Activated CD8-positive, alpha-beta T cell treated with anti-CD3 and anti-CD28 coated beads for 36 hours (primary cell): ENCODE results near the gene PCDHGA8. TPM values are rescaled to one million over a fixed set of nuclear protein-coding genes. Genes with fewer than 3 reads are reported as not detected.

Source experiments
- ATAC-seq: fragments of 200-7000 bp; cut with Tn5 transposase; one replicate; pipeline ENCODE4 v1.10.0; 2021; ENCODE audit warnings: mild to moderate bottlenecking, moderate library complexity
- CTCF ChIA-PET: fragments of 350-600 bp; sonication (Branson Sonifier 250); formaldehyde crosslinking; loops from one replicate; lab custom pipeline; 2021; ENCODE audit warnings: antibody characterized with exemption; lab: Charles Lee
- POLR2A ChIA-PET: fragments of 350-600 bp; sonication (Branson Sonifier 250); formaldehyde crosslinking; loops from one replicate; lab custom pipeline; 2021; ENCODE audit warnings: antibody characterized with exemption; lab: Charles Lee
- DNase-seq: peaks from one replicate; pipeline ENCODE4 v3.0.0-alpha.2; 2020
- H3K27ac Mint-ChIP-seq: one replicate; pipeline ENCODE4 v1.8.0; 2021; ENCODE audit warnings: mild to moderate bottlenecking, mixed read lengths
- H3K27me3 Mint-ChIP-seq: one replicate; pipeline ENCODE4 v1.8.0; 2021; ENCODE audit warnings: mixed read lengths
- H3K36me3 Mint-ChIP-seq: one replicate; pipeline ENCODE4 v1.8.0; 2021; ENCODE audit warnings: low read depth, mixed read lengths
- H3K4me1 Mint-ChIP-seq: one replicate; pipeline ENCODE4 v1.8.0; 2021; ENCODE audit warnings: low read depth, mixed read lengths
- H3K4me3 Mint-ChIP-seq: one replicate; pipeline ENCODE4 v1.8.0; 2021; ENCODE audit warnings: mild to moderate bottlenecking, moderate library complexity, mixed read lengths
- H3K9me3 Mint-ChIP-seq: one replicate; pipeline ENCODE4 v1.8.0; 2021; ENCODE audit warnings: mixed read lengths
- CTCF ChIP-seq: fragments of 200-600 bp; IDR thresholded peaks from one replicate; pipeline ENCODE4 v1.8.0; 2022; ENCODE audit warnings: antibody characterized with exemption, mild to moderate bottlenecking
- intact Hi-C: fragments of 100-400 bp; cut with micrococcal nuclease; formaldehyde crosslinking; loops from one replicate; pipeline ENCODE4 v1.10.0; 2022
- total RNA-seq, 2 experiments: library from RNA; stranded (reverse); gene quantifications; one replicate each; pipeline ENCODE4 v1.2.3, GENCODE V29; 2021

Gene PCDHGA8
- total RNA-seq, 2 experiments from 2014 or later: not detected

GRCh38 chr5:141437221-141437620, 44.8 kb downstream of the PCDHGA8 start:
- TF ChIP-seq CTCF: no peak
- DNase-seq: no peak
- ChIA-PET CTCF (interaction anchor here (1.5 kb wide), 1 partner anchor 9 kb away, joined by 3 read pairs; no protein-coding TSS in a partner anchor), POLR2A (no interaction called here)
- intact Hi-C loops: no loop called here
- Mint-ChIP-seq H3K36me3 (peaks cover 2% of the 10 kb centered on the region), H3K9me3 (peaks cover 6% of the 10 kb centered on the region), H3K27me3 (peaks cover 20% of the 10 kb centered on the region), H3K4me1 (no peaks in the 10 kb centered on the region), H3K4me3 (no peak overlapping the region), H3K27ac (no peak overlapping the region)
- ATAC-seq: no peak

GRCh38 chr5:141439411-141440141, 47.1 kb downstream of the PCDHGA8 start:
- no peak for ATAC-seq
- POLR2A ChIA-PET: no interaction called here
- Mint-ChIP-seq H3K36me3 (no peaks in the 10 kb centered on the region), H3K4me3 (no peak overlapping the region), H3K9me3 (peaks cover 2% of the 10 kb centered on the region), H3K27me3 (peaks cover 12% of the 10 kb centered on the region), H3K4me1 (no peaks in the 10 kb centered on the region), H3K27ac (no peak overlapping the region)
- intact Hi-C loops: no loop called here
- DNase-seq: no peak
- no peak for TF ChIP-seq CTCF
- CTCF ChIA-PET: interaction anchor here (1.2 to 1.9 kb wide), 3 partner anchors 9 to 124 kb away, joined by 3 to 7 read pairs (median 4); partner anchors contain the start of genes PCDHGA11 and PCDHGA12

- H3K27ac Mint-ChIP-seq: no peak overlapping the region
- no peaks in the 10 kb centered on the region for H3K36me3 Mint-ChIP-seq
- POLR2A ChIA-PET: no interaction called here
- no peak for TF ChIP-seq CTCF
- ATAC-seq (no peak), DNase-seq (no peak)
- H3K4me3 Mint-ChIP-seq: no peak overlapping the region
- peaks cover 2% of the 10 kb centered on the region for H3K9me3 Mint-ChIP-seq
- H3K4me1 Mint-ChIP-seq: no peaks in the 10 kb centered on the region
- intact Hi-C loops: no loop called here
- CTCF ChIA-PET: interaction anchor here (1.2 to 1.9 kb wide), 3 partner anchors 10 to 124 kb away, joined by 3 to 7 read pairs (median 4); partner anchors contain the start of genes PCDHGA11 and PCDHGA12
- peaks cover 12% of the 10 kb centered on the region for H3K27me3 Mint-ChIP-seq
These were observed 47.9 kb downstream of the PCDHGA8 start for GRCh38 chr5:141440341-141440740.

- H3K27me3 Mint-ChIP-seq: peaks cover 16% of the 10 kb centered on the region
- intact Hi-C loops: no loop called here
- peaks cover 2% of the 10 kb centered on the region for H3K9me3 Mint-ChIP-seq
- no peak for DNase-seq
- no peak for TF ChIP-seq CTCF
- no peak overlapping the region for H3K27ac Mint-ChIP-seq
- POLR2A ChIA-PET: no interaction called here
- ATAC-seq: no peak
- H3K4me1 Mint-ChIP-seq: no peaks in the 10 kb centered on the region
- CTCF ChIA-PET: interaction anchor here (0.6 to 1.3 kb wide), 2 partner anchors 12 kb away, joined by 3 to 4 read pairs; partner anchors contain the start of gene PCDHGA12
- no peaks in the 10 kb centered on the region for H3K36me3 Mint-ChIP-seq
- no peak overlapping the region for H3K4me3 Mint-ChIP-seq
These were observed 49.2 kb downstream of the PCDHGA8 start for GRCh38 chr5:141441571-141442170.

Other genes with a start within 250 kb of the PCDHGA8 start
- not detected for gene PCDHB6, start 242.6 kb upstream of the PCDHGA8 start, total RNA-seq
- gene PCDHB7, start 220.0 kb upstream of the PCDHGA8 start, total RNA-seq: not detected
- not detected for gene PCDHB8, start 214.8 kb upstream of the PCDHGA8 start, total RNA-seq
- gene PCDHB16, start 210.2 kb upstream of the PCDHGA8 start, total RNA-seq: not detected
- gene PCDHB9, start 205.5 kb upstream of the PCDHGA8 start, total RNA-seq: not detected
- gene PCDHB10, start 200.3 kb upstream of the PCDHGA8 start, total RNA-seq: not detected
- not detected for gene PCDHB11, start 193.0 kb upstream of the PCDHGA8 start, total RNA-seq
- gene PCDHB12, start 183.9 kb upstream of the PCDHGA8 start, total RNA-seq: not detected
- not detected for gene PCDHB13, start 178.7 kb upstream of the PCDHGA8 start, total RNA-seq
- gene PCDHB14, start 169.3 kb upstream of the PCDHGA8 start, total RNA-seq: not detected
- gene PCDHB15, start 147.2 kb upstream of the PCDHGA8 start, total RNA-seq: not detected
- gene SLC25A2, start 88.6 kb upstream of the PCDHGA8 start, total RNA-seq: under 1 TPM in 1 of 2 experiments, not detected in 1; 0.25 TPM
- 10 to 100 TPM; 56.2 to 58.1 TPM for gene TAF7, start 71.8 kb upstream of the PCDHGA8 start, total RNA-seq
- under 1 TPM in 1 of 2 experiments, not detected in 1; 0.07 TPM for gene PCDHGA1, start 62.1 kb upstream of the PCDHGA8 start, total RNA-seq
- gene PCDHGA2, start 53.9 kb upstream of the PCDHGA8 start, total RNA-seq: not detected
- gene PCDHGA3, start 48.8 kb upstream of the PCDHGA8 start, total RNA-seq: not detected
- not detected for gene PCDHGB1, start 42.5 kb upstream of the PCDHGA8 start, total RNA-seq
- not detected for gene PCDHGA4, start 37.6 kb upstream of the PCDHGA8 start, total RNA-seq
- under 1 TPM; 0.11 to 0.14 TPM for gene PCDHGB2, start 32.6 kb upstream of the PCDHGA8 start, total RNA-seq
- gene PCDHGA5, start 28.5 kb upstream of the PCDHGA8 start, total RNA-seq: not detected
- under 1 TPM; 0.07 to 0.16 TPM for gene PCDHGB3, start 22.4 kb upstream of the PCDHGA8 start, total RNA-seq
- gene PCDHGA6, start 18.7 kb upstream of the PCDHGA8 start, total RNA-seq: not detected
- not detected for gene PCDHGA7, start 9.9 kb upstream of the PCDHGA8 start, total RNA-seq
- not detected for gene PCDHGB4, start 4.9 kb upstream of the PCDHGA8 start, total RNA-seq
- gene PCDHGB5, start 5.3 kb downstream of the PCDHGA8 start, total RNA-seq: under 1 TPM in 1 of 2 experiments, not detected in 1; 0.11 TPM
- gene PCDHGA9, start 10.1 kb downstream of the PCDHGA8 start, total RNA-seq: under 1 TPM in 1 of 2 experiments, not detected in 1; 0.09 TPM
- under 1 TPM in 1 of 2 experiments, not detected in 1; 0.09 TPM for gene PCDHGB6, start 15.4 kb downstream of the PCDHGA8 start, total RNA-seq
- gene PCDHGA10, start 20.4 kb downstream of the PCDHGA8 start, total RNA-seq: not detected
- not detected for gene PCDHGB7, start 25.0 kb downstream of the PCDHGA8 start, total RNA-seq
- not detected for gene PCDHGA11, start 28.4 kb downstream of the PCDHGA8 start, total RNA-seq
- not detected for gene PCDHGA12, start 37.9 kb downstream of the PCDHGA8 start, total RNA-seq
- gene PCDHGC3, start 83.3 kb downstream of the PCDHGA8 start, total RNA-seq: not detected
- not detected for gene PCDHGC4, start 92.4 kb downstream of the PCDHGA8 start, total RNA-seq
- not detected for gene PCDHGC5, start 96.4 kb downstream of the PCDHGA8 start, total RNA-seq
- 100 to 1,000 TPM; 209 to 218 TPM for gene DIAPH1, start 226.4 kb downstream of the PCDHGA8 start, total RNA-seq
- 10 to 100 TPM; 94.8 to 98.3 TPM for gene HDAC3, start 244.2 kb downstream of the PCDHGA8 start, total RNA-seq
- gene RELL2, start 244.4 kb downstream of the PCDHGA8 start, total RNA-seq: 10 to 100 TPM; 31.4 to 35.6 TPM